GM12801 (cell line): ENCODE results near the gene ARL15.

Experiments
- TF ChIP-seq, protein P1 (sequence below): IDR thresholded peaks from one replicate; pipeline ENCODE4 v1.5.1; 2011; ENCODE audit warnings: control low read depth; ENCODE audit not compliant: insufficient read length; ENCODE audit errors: extremely low read depth

Gene ARL15

DNA sequence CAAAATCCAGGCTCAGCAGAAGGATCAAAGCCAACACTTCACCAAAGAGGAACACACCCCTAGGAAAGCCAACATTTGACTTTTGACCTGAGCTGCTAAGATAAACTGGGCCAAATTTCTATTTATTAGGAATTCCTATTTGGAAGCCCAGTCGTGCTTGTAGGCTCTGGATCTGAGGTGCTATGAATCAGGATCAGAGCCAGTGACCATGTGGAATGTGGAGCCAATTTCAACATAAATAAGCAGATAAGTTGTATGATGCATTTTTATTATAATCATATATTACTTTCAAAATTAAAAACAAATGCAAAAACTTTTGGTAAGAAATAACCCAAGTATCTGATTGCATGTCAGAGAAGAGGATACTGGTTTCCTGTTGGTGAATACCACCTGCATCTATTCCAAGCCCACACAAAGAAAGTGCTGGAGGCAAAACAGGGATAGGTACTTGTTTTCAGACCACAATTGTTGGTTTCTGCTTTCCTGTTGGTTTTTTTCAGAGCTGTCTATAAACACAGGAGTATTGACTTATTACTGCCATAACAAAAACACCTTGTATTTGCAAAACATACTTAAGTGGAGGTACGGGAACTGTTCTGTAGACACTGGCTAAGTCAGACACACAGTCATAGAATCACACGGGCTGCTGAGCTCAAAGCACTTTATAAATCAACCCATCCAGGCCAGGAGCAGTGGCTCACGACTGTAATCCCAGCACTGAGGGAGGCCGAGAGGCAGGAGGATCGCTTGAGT is 52.8 kb downstream of the ARL15 start:
- TF ChIP-seq, protein P1, sequence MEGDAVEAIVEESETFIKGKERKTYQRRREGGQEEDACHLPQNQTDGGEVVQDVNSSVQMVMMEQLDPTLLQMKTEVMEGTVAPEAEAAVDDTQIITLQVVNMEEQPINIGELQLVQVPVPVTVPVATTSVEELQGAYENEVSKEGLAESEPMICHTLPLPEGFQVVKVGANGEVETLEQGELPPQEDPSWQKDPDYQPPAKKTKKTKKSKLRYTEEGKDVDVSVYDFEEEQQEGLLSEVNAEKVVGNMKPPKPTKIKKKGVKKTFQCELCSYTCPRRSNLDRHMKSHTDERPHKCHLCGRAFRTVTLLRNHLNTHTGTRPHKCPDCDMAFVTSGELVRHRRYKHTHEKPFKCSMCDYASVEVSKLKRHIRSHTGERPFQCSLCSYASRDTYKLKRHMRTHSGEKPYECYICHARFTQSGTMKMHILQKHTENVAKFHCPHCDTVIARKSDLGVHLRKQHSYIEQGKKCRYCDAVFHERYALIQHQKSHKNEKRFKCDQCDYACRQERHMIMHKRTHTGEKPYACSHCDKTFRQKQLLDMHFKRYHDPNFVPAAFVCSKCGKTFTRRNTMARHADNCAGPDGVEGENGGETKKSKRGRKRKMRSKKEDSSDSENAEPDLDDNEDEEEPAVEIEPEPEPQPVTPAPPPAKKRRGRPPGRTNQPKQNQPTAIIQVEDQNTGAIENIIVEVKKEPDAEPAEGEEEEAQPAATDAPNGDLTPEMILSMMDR, result no peak

DNA sequence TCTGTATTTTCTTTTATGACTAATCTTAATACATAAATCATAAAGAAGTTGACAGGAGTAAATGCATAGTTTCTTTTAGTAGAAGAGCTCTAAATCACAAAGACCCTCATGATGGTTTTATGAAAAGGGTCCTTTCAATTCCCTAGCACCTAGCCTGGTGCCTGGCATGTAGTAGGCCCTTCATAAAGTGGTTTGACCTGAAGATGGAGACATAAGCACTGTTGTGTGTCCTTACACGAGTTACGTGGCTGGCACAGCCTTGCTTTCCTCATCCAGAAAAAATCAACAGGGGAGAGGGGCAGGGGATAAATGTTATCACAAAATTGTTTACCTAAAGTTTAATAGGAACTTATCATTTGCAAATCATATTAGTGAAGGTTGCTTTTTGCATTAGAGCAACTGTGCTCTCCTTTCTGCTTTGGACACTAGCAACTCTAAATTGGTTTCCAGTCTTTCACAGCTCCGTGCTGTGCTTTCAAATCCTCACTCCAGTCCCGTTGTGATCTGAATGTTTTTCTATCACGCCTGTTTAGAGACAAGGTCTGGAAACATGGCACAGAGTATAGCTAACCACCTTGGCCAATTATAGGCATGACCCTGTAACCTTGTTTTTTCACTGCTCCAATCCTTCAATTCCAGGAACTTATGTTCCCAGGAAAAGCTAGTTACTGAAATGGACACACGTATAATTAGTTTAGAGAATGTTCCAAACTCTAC is 55.7 kb downstream of the ARL15 start:
- TF ChIP-seq, protein P1, result no peak

DNA sequence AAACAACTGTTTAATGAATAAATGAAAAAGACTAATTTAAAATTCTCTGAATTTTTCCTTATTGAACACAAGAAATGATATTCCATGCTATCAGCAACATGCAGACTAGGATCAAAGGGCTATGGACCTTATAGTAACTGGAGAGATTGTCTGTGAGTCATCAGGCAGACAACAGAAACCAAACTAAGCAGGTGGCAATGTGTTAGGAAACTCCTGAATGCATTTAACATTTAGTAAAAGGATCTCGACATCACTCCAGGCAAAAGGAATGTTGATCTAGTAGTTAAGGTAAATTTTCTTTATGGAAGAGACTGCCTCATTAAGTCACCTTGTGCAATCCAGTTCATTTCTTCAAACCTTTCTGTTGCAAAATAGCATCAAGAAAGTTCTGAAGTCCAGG is 58.4 kb downstream of the ARL15 start:
- TF ChIP-seq, protein P1, result no peak

DNA sequence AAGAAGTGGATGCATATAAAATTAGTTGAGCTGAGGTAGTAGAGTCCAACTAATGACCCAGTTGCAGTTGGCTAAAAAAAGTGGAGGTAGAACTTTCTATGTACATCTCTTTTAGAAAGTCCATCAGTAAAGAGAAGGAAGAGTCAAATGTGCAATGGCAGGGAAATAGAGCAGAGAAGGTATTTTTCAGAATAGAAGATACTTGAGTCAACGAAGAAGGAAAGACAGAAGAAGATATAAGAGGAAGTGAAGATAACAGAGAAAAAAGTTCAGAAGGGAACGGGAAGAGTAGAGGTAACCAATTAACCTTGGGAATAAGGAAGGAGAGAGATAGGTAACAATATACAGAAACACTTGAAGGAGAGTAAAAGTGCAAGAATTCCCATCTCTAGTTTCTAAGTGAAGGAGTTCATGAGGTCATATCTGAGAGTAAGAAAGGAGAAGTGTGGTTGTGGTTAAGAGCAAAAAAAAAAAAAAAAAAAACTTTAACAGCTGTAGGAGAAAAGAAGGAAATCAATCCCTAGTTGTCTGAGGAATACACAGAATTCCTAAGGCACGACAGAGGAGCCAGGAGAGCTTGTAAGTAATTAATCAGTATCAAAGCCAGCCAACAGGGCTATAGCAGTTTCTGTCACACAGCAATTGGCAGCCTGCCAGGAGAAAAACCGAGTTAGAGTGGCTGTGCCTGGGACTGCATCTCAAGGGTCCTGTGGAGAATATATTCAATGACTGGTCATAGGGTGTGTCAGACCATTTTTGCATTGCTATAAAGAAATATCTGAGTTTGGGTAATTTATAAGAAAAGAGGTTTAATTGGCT is 61.0 kb downstream of the ARL15 start:
- TF ChIP-seq, protein P1, result no peak

DNA sequence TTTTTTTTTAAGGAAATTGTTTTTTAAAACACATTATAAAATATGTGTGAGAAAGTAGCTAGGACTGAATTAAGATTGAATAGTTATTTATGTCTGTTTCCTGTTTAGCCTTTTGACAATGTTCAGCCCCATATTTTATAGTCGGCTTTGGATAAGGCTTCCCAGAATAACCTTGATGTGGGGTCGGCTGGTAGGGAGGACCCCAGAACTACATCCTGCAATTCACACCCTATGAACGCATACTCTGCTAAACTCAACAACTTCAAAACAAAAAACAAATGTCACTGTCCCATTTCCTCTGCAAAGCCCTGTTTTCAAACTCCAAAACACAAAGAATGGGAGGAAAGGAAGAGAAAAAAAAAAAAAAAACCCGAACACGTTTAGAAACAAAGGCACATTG is 63.1 kb downstream of the ARL15 start:
- TF ChIP-seq, protein P1, result no peak

DNA sequence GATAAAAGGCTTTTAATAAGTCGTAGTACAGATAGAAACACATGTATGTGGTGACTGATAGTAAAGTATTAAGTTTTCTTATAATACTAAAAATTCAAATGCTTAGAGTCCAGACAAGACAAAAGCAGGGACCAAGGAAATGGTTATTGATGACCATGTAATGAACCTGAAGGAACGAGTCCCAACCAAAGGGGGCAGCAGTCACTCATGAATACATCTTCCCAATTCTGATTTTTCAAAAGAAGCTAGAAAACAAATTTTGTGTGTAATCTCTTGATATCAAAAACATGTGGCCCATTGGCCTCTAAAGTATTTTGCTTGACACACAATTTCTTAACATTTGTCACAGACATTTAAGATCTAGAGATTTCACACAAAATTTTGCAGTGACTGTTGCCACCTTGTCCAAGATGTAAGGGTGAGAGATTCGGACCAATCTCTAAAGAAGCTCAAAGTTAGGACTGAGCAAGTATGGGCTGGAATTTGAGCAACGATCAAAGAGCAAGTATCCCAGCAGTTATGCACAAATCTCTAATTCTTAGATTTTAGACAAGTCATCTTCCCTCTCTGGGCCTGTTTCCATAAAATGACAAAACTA is 66.8 kb downstream of the ARL15 start:
- TF ChIP-seq, protein P1, result no peak

DNA sequence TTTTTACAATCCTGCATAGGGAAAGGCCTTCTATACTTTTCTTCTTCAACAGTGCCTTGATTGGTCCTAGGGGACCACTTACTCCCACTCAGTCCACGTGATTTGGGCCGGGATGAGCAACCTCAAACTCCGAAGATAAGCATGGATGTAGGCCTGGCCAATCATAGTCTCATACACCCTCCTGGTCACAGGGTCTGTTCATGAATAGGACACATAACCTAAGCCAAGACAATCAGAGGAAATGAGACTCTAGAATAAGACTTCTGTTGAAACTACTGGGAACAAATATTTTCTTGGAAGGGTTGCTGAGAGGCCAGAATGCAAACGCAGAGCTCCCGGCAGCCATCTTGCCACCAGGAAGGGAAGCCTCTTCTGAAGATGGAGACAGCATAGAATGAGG is 68.1 kb downstream of the ARL15 start:
- TF ChIP-seq, protein P1, result no peak
